Astrocyte of the spinal cord (primary cell): ENCODE measurements around the gene MYO19.

Experiments
- DNase-seq: peaks from one replicate; pipeline ENCODE4 v3.0.0; 2011; ENCODE audit warnings: low read depth, low spot score
- H3K4me3 ChIP-seq: 2 replicates; pipeline ENCODE4 v1.5.1; 2011; ENCODE audit warnings: low read depth, mild to moderate bottlenecking, low read length, moderate library complexity
- CTCF ChIP-seq: IDR thresholded peaks from 2 replicates; pipeline ENCODE4 v1.5.1; 2012; ENCODE audit warnings: low read depth, mild to moderate bottlenecking, low read length, inconsistent platforms
- in situ Hi-C: cut with HindIII; loops from 2 replicates; pipeline ENCODE4 v1.10.0; 2017; ENCODE audit warnings: low sequenced_read_pairs

Gene MYO19

GRCh38 chr17:36534840-36535668 is at the start of gene MYO19, which contains the start of gene PIGW:
MYO19 (minus strand) TSS chr17:36534868; CDS start chr17:36532538, 2,330 bp downstream.
PIGW (plus strand) TSS chr17:36534987; CDS start chr17:36537102, 2,115 bp downstream.
- in situ Hi-C loops: no loop called here
- TF ChIP-seq CTCF: no peak
- H3K4me3 ChIP-seq: peak within 1 kb of the TSS; percentile 89
- peak; percentile 92 for DNase-seq

- no peak overlapping the region for H3K4me3 ChIP-seq
- no peak for TF ChIP-seq CTCF
- in situ Hi-C loops: no loop called here
- DNase-seq: no peak
Observed at GRCh38 chr17:36583787-36584186, 49.1 kb upstream of the MYO19 start.

DNA sequence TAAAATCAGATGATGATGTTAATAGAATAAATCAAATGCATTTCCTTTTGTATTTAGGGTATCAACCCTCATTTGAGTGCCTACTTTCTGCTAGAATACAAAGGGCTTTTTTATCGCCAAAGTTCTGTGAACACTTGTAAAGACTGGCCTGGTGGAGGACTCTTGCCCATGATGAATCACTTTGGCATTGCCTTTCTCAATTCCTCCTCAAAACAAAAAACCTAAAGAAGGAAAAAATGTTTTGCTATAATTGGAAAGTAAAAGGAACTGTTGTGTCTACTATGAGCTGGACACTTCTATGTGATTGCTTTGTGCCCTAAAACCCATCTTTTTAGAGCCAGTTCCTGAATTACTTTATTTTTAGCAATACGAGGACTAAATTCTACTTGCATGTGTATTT is 44.0 kb upstream of the MYO19 start:
- in situ Hi-C loops: no loop called here
- no peak for DNase-seq
- H3K4me3 ChIP-seq: no peak overlapping the region
- TF ChIP-seq CTCF: no peak

- no peak overlapping the region for H3K4me3 ChIP-seq
- no peak for DNase-seq
- no peak for TF ChIP-seq CTCF
- in situ Hi-C loops: no loop called here
Observed at GRCh38 chr17:36576793-36577192, 42.1 kb upstream of the MYO19 start.

DNA sequence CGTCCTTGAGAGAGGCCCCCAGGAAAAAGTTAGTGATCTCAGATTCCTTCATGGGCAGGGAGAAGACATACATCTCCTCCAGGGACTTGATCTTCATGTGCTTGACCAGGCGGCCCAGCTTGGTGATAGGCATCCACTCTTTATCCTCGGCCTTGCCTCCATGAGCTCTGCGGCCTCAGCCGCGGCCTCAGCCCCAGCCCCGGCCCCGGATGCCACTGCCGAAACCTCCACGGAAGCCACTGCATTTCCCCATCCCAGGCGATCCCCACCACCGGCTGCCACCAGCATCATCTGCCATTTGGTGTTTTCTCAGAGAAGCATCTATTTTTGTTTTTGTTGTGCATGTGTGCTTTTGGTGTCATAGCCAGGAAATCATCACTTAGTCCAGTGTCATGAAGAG is 40.4 kb upstream of the MYO19 start:
- in situ Hi-C loops: no loop called here
- no peak for DNase-seq

GRCh38 chr17:36566081-36566480 is 31.4 kb upstream of the MYO19 start:
- in situ Hi-C loops: no loop called here
- no peak for DNase-seq
- no peak overlapping the region for H3K4me3 ChIP-seq
- no peak for TF ChIP-seq CTCF

More for the DNA sequence above, 40.4 kb upstream of the MYO19 start:
- no peak overlapping the region for H3K4me3 ChIP-seq
- TF ChIP-seq CTCF: no peak
